H1 (cell line): Measurements from ENCODE around the gene ZC3H12C. TPM values are rescaled to one million over a fixed set of nuclear protein-coding genes. Genes with fewer than 3 reads are reported as not detected.

Experiments used
- BRCA1 ChIP-seq: IDR thresholded peaks from 2 replicates; pipeline ENCODE4 v1.6.1; 2012; ENCODE audit warnings: low read depth, low read length, improper control_type of control experiment
- CBX8 ChIP-seq: fragments of 300-800, 300-1000 bp; sonication (generic); IDR thresholded peaks from 2 replicates; pipeline ENCODE4 v1.7.1; 2016; ENCODE audit warnings: low read depth, low read length, borderline replicate concordance
- CREB1 ChIP-seq: IDR thresholded peaks from 2 replicates; pipeline ENCODE4 v1.6.1; 2012; ENCODE audit warnings: inconsistent platforms
- GABPA ChIP-seq: IDR thresholded peaks from 2 replicates; pipeline ENCODE4 v1.6.1; 2011; ENCODE audit warnings: mild to moderate bottlenecking, low read length, moderate library complexity, borderline replicate concordance; ENCODE audit not compliant: insufficient read depth
- MAFK ChIP-seq: IDR thresholded peaks from 2 replicates; pipeline ENCODE4 v1.6.1; 2012; ENCODE audit warnings: low read depth, mild to moderate bottlenecking, improper control_type of control experiment, low read length
- MAX ChIP-seq: IDR thresholded peaks from 2 replicates; pipeline ENCODE4 v1.6.1; 2012; ENCODE audit warnings: inconsistent platforms
- RFX5 ChIP-seq: IDR thresholded peaks from 2 replicates; pipeline ENCODE4 v1.6.1; 2011; ENCODE audit warnings: low read depth, low read length, improper control_type of control experiment, borderline replicate concordance
- TCF12 ChIP-seq: IDR thresholded peaks from 2 replicates; pipeline ENCODE4 v1.6.1; 2011; ENCODE audit warnings: low read depth, mild to moderate bottlenecking, low read length
- TEAD4 ChIP-seq: IDR thresholded peaks from 2 replicates; pipeline ENCODE4 v1.6.1; 2012; ENCODE audit warnings: low read depth, low read length, inconsistent platforms, mixed read lengths
- polyA plus RNA-seq, 7 experiments: library from polyadenylated mRNA; depleted of rRNA in 3 of 7; stranded (reverse) in 5 of 7; unstranded in 2 of 7; fragments of >200 nt in 5 of 7; fragments of 200-250 nt in 2 of 7; gene quantifications; 1 replicate in 5 of 7; 2 replicates in 1 of 7; 4 replicates in 1 of 7; pipeline versions ENCODE4 v1.2.1 to v1.2.3, GENCODE V29; 2011 to 2013; ENCODE audit warnings: missing spikeins in 2 of 7, mixed read lengths in 2 of 7
- total RNA-seq: library from RNA; stranded (reverse); fragmentation: NEBNext Ultra II Directional; extraction: Animal tissue kit (Norgen Biotek cat#: 25700); gene quantifications from 2 replicates; pipeline ENCODE4 v1.2.1, GENCODE V29; 2021
- TF ChIP-seq, protein P1 (sequence below): fragments of 300-600 bp; sonication (generic); IDR thresholded peaks from 2 replicates; pipeline ENCODE4 v1.7.1; 2012; ENCODE audit warnings: low read length, moderate library complexity, mild to moderate bottlenecking, inconsistent platforms; ENCODE audit not compliant: insufficient replicate concordance

ZC3H12C gene
- total and polyA plus RNA-seq, 2 of the 8 experiments (the other 6 are each of a cell fraction or from before 2014, with no cell fraction given): 2.0 to 2.7 TPM

- TF ChIP-seq, protein P1, sequence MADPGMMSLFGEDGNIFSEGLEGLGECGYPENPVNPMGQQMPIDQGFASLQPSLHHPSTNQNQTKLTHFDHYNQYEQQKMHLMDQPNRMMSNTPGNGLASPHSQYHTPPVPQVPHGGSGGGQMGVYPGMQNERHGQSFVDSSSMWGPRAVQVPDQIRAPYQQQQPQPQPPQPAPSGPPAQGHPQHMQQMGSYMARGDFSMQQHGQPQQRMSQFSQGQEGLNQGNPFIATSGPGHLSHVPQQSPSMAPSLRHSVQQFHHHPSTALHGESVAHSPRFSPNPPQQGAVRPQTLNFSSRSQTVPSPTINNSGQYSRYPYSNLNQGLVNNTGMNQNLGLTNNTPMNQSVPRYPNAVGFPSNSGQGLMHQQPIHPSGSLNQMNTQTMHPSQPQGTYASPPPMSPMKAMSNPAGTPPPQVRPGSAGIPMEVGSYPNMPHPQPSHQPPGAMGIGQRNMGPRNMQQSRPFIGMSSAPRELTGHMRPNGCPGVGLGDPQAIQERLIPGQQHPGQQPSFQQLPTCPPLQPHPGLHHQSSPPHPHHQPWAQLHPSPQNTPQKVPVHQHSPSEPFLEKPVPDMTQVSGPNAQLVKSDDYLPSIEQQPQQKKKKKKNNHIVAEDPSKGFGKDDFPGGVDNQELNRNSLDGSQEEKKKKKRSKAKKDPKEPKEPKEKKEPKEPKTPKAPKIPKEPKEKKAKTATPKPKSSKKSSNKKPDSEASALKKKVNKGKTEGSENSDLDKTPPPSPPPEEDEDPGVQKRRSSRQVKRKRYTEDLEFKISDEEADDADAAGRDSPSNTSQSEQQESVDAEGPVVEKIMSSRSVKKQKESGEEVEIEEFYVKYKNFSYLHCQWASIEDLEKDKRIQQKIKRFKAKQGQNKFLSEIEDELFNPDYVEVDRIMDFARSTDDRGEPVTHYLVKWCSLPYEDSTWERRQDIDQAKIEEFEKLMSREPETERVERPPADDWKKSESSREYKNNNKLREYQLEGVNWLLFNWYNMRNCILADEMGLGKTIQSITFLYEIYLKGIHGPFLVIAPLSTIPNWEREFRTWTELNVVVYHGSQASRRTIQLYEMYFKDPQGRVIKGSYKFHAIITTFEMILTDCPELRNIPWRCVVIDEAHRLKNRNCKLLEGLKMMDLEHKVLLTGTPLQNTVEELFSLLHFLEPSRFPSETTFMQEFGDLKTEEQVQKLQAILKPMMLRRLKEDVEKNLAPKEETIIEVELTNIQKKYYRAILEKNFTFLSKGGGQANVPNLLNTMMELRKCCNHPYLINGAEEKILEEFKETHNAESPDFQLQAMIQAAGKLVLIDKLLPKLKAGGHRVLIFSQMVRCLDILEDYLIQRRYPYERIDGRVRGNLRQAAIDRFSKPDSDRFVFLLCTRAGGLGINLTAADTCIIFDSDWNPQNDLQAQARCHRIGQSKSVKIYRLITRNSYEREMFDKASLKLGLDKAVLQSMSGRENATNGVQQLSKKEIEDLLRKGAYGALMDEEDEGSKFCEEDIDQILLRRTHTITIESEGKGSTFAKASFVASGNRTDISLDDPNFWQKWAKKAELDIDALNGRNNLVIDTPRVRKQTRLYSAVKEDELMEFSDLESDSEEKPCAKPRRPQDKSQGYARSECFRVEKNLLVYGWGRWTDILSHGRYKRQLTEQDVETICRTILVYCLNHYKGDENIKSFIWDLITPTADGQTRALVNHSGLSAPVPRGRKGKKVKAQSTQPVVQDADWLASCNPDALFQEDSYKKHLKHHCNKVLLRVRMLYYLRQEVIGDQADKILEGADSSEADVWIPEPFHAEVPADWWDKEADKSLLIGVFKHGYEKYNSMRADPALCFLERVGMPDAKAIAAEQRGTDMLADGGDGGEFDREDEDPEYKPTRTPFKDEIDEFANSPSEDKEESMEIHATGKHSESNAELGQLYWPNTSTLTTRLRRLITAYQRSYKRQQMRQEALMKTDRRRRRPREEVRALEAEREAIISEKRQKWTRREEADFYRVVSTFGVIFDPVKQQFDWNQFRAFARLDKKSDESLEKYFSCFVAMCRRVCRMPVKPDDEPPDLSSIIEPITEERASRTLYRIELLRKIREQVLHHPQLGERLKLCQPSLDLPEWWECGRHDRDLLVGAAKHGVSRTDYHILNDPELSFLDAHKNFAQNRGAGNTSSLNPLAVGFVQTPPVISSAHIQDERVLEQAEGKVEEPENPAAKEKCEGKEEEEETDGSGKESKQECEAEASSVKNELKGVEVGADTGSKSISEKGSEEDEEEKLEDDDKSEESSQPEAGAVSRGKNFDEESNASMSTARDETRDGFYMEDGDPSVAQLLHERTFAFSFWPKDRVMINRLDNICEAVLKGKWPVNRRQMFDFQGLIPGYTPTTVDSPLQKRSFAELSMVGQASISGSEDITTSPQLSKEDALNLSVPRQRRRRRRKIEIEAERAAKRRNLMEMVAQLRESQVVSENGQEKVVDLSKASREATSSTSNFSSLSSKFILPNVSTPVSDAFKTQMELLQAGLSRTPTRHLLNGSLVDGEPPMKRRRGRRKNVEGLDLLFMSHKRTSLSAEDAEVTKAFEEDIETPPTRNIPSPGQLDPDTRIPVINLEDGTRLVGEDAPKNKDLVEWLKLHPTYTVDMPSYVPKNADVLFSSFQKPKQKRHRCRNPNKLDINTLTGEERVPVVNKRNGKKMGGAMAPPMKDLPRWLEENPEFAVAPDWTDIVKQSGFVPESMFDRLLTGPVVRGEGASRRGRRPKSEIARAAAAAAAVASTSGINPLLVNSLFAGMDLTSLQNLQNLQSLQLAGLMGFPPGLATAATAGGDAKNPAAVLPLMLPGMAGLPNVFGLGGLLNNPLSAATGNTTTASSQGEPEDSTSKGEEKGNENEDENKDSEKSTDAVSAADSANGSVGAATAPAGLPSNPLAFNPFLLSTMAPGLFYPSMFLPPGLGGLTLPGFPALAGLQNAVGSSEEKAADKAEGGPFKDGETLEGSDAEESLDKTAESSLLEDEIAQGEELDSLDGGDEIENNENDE: no peak
- TF ChIP-seq MAFK (no peak), MAX (no peak), BRCA1 (no peak), CBX8 (no peak), TCF12 (no peak), CREB1 (no peak), GABPA (no peak), TEAD4 (no peak), RFX5 (no peak)
Observed at GRCh38 chr11:110059706-110060463, 33.3 kb upstream of the ZC3H12C start (continued).
